Neural progenitor cell (in vitro differentiated cells): ENCODE measurements around the gene TEX10. TPM values are rescaled to one million over a fixed set of nuclear protein-coding genes. Genes with fewer than 3 reads are reported as not detected.

Experiments
- DNase-seq: peaks from one replicate; pipeline ENCODE4 v3.0.0-alpha.2; 2016; ENCODE audit warnings: low spot score
- H2AFZ ChIP-seq: fragments of 200-600 bp; sonication (generic); replicated peaks from 2 replicates; pipeline ENCODE4 v1.6.1; 2016; ENCODE audit warnings: antibody characterized with exemption
- H3F3A ChIP-seq: fragments of 200-600 bp; sonication (generic); 2 replicates; pipeline ENCODE4 v1.6.1; 2016; ENCODE audit warnings: antibody characterized with exemption, low read depth
- H3K27ac ChIP-seq: fragments of 200-600 bp; sonication (generic); 2 replicates; pipeline ENCODE4 v1.5.1; 2016; ENCODE audit warnings: mild to moderate bottlenecking
- H3K27me3 ChIP-seq: fragments of 200-600 bp; sonication (generic); 2 replicates; pipeline ENCODE4 v1.6.1; 2016; ENCODE audit warnings: mild to moderate bottlenecking, moderate library complexity
- H3K36me3 ChIP-seq: fragments of 200-600 bp; sonication (generic); 2 replicates; pipeline ENCODE4 v1.5.1; 2016
- H3K4me1 ChIP-seq: fragments of 200-600 bp; sonication (generic); 2 replicates; pipeline ENCODE4 v1.6.1; 2016; ENCODE audit warnings: mixed run types
- H3K4me2 ChIP-seq: fragments of 200-600 bp; sonication (generic); 2 replicates; pipeline ENCODE4 v1.6.1; 2016
- H3K4me3 ChIP-seq: fragments of 200-600 bp; sonication (generic); 2 replicates; pipeline ENCODE4 v1.5.1; 2016
- H3K79me2 ChIP-seq: fragments of 200-600 bp; sonication (generic); 2 replicates; pipeline ENCODE4 v1.6.1; 2016; ENCODE audit warnings: low read depth
- H3K9ac ChIP-seq: fragments of 200-600 bp; sonication (generic); 2 replicates; pipeline ENCODE4 v1.6.1; 2016
- H3K9me3 ChIP-seq: fragments of 200-600 bp; sonication (generic); 2 replicates; pipeline ENCODE4 v1.5.1; 2016; ENCODE audit warnings: low read depth
- H4K20me1 ChIP-seq: fragments of 200-600 bp; sonication (generic); 2 replicates; pipeline ENCODE4 v1.6.1; 2016; ENCODE audit warnings: low read depth
- H3K27ac Mint-ChIP-seq: 3 replicates; pipeline ENCODE4 v1.8.0; 2021; ENCODE audit warnings: mixed read lengths
- H3K27me3 Mint-ChIP-seq: 2 replicates; pipeline ENCODE4 v1.8.0; 2022; ENCODE audit warnings: low read depth, mild to moderate bottlenecking, inconsistent platforms, moderate library complexity, mixed read lengths; ENCODE audit not compliant: insufficient read depth
- H3K36me3 Mint-ChIP-seq: 3 replicates; pipeline ENCODE4 v1.8.0; 2021; ENCODE audit warnings: mixed read lengths
- H3K4me1 Mint-ChIP-seq: 3 replicates; pipeline ENCODE4 v1.8.0; 2021; ENCODE audit warnings: mixed read lengths
- H3K4me3 Mint-ChIP-seq: 3 replicates; pipeline ENCODE4 v1.8.0; 2021; ENCODE audit warnings: mild to moderate bottlenecking, moderate library complexity, mixed read lengths
- H3K9me3 Mint-ChIP-seq: 3 replicates; pipeline ENCODE4 v1.8.0; 2020; ENCODE audit warnings: mixed read lengths
- EZH2 ChIP-seq: fragments of 200-600 bp; sonication (generic); IDR thresholded peaks from 2 replicates; pipeline ENCODE4 v1.6.1; 2017; ENCODE audit warnings: antibody characterized with exemption, mild to moderate bottlenecking, moderate library complexity
- EZH2phosphoT487 ChIP-seq: fragments of 200-600 bp; sonication (generic); IDR thresholded peaks from 2 replicates; pipeline ENCODE4 v1.6.1; 2017; ENCODE audit warnings: antibody characterized with exemption
- total RNA-seq: library from RNA; depleted of rRNA; stranded (reverse); fragments of >200 nt; gene quantifications from 2 replicates; pipeline ENCODE4 v1.2.3, GENCODE V29; 2015; ENCODE audit warnings: low replicate concordance
- TF ChIP-seq, protein P1 (sequence below): fragments of 200-600 bp; sonication (generic); IDR thresholded peaks from 2 replicates; pipeline ENCODE4 v1.5.1; 2017; ENCODE audit warnings: antibody characterized with exemption, mild to moderate bottlenecking

The TEX10 gene
- total RNA-seq, 1 donor from 2014 or later = 71.8 TPM

DNA sequence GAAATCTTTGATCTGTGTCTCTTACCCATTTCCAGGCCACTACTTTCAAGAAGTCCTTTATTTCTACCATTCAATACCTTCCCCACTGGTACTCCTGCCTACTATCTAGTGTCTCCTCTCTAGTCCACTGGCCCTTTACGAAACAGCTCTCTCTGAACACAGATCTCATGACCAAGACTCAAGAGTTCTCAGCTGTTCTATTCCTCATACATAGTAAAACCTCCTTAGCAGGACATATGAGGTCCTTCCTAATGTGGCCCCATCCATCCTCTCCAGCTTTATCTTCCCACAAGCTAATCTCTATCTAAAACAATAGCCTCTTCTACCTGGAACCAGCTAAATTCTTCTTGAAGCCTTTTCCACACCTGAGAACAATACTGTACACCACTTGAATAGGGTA is 2.6 kb downstream of the TEX10 start:
- no peaks in the 10 kb centered on the region for H3K9me3 ChIP-seq
- peaks cover 2% of the 10 kb centered on the region for H3K27me3 Mint-ChIP-seq
- H3K4me2 ChIP-seq = peak overlapping the region; percentile 86
- no peak for TF ChIP-seq EZH2phosphoT487
- TF ChIP-seq EZH2 = no peak
- TF ChIP-seq, protein P1, sequence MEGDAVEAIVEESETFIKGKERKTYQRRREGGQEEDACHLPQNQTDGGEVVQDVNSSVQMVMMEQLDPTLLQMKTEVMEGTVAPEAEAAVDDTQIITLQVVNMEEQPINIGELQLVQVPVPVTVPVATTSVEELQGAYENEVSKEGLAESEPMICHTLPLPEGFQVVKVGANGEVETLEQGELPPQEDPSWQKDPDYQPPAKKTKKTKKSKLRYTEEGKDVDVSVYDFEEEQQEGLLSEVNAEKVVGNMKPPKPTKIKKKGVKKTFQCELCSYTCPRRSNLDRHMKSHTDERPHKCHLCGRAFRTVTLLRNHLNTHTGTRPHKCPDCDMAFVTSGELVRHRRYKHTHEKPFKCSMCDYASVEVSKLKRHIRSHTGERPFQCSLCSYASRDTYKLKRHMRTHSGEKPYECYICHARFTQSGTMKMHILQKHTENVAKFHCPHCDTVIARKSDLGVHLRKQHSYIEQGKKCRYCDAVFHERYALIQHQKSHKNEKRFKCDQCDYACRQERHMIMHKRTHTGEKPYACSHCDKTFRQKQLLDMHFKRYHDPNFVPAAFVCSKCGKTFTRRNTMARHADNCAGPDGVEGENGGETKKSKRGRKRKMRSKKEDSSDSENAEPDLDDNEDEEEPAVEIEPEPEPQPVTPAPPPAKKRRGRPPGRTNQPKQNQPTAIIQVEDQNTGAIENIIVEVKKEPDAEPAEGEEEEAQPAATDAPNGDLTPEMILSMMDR = no peak
- no peak for DNase-seq
- no peak overlapping the region for H3K9ac ChIP-seq
- H4K20me1 ChIP-seq = peaks cover 70% of the 10 kb centered on the region
- H3K4me1 ChIP-seq = peaks cover 27% of the 10 kb centered on the region
- H3K36me3 ChIP-seq = peaks cover 8% of the 10 kb centered on the region
- no peak overlapping the region for H3K27ac ChIP-seq
- H3K9me3 Mint-ChIP-seq = peaks cover 4% of the 10 kb centered on the region
- H3K79me2 ChIP-seq = peaks cover 98% of the 10 kb centered on the region
- H3K4me3 ChIP-seq = peak overlapping the region; percentile 91
- H3K4me1 Mint-ChIP-seq = peaks cover 37% of the 10 kb centered on the region
- H3F3A ChIP-seq = peaks cover 4% of the 10 kb centered on the region
- H3K27me3 ChIP-seq = no peaks in the 10 kb centered on the region
- H3K4me3 Mint-ChIP-seq = peak overlapping the region; percentile 24
- peaks cover 36% of the 10 kb centered on the region for H3K36me3 Mint-ChIP-seq
- no peak overlapping the region for H3K27ac Mint-ChIP-seq
- H2AFZ ChIP-seq = no peak overlapping the region

DNA sequence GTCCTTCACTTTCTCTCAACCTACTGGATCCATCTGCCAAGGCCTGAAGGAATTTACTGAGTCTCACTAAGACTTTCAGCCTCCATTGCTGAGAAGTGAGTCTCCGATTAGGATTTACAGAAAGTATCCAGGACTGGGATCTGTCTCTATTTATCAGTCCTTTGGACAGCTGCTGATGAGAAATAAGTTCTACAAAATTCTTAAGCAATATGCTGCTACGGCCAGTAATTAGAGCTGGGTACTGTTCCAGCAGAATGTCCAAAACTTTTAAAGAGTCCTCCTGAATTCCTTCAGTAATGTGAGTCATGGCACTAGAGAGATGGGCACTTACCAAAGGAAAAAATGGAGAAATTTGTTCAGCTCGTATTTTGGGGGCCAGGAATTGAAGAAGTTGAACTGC is 5.9 kb downstream of the TEX10 start:
- no peaks in the 10 kb centered on the region for H3K27me3 Mint-ChIP-seq
- peaks cover 96% of the 10 kb centered on the region for H4K20me1 ChIP-seq
- peaks cover 17% of the 10 kb centered on the region for H3K36me3 ChIP-seq
- H3K27ac ChIP-seq = no peak overlapping the region
- no peaks in the 10 kb centered on the region for H3K9me3 ChIP-seq
- no peak overlapping the region for H3K4me3 Mint-ChIP-seq
- TF ChIP-seq, protein P1 = no peak
- TF ChIP-seq EZH2phosphoT487 (no peak), EZH2 (no peak)
- no peaks in the 10 kb centered on the region for H3K27me3 ChIP-seq
- no peak overlapping the region for H3K4me2 ChIP-seq
- peaks cover 36% of the 10 kb centered on the region for H3K36me3 Mint-ChIP-seq
- peaks cover 4% of the 10 kb centered on the region for H3F3A ChIP-seq
- DNase-seq = no peak
- peaks cover 19% of the 10 kb centered on the region for H3K4me1 ChIP-seq
- H3K4me3 ChIP-seq = no peak overlapping the region
- peaks cover 20% of the 10 kb centered on the region for H3K4me1 Mint-ChIP-seq
- peaks cover 100% of the 10 kb centered on the region for H3K79me2 ChIP-seq
- no peak overlapping the region for H3K27ac Mint-ChIP-seq
- H3K9me3 Mint-ChIP-seq = no peaks in the 10 kb centered on the region
- no peak overlapping the region for H2AFZ ChIP-seq
- no peak overlapping the region for H3K9ac ChIP-seq

DNA sequence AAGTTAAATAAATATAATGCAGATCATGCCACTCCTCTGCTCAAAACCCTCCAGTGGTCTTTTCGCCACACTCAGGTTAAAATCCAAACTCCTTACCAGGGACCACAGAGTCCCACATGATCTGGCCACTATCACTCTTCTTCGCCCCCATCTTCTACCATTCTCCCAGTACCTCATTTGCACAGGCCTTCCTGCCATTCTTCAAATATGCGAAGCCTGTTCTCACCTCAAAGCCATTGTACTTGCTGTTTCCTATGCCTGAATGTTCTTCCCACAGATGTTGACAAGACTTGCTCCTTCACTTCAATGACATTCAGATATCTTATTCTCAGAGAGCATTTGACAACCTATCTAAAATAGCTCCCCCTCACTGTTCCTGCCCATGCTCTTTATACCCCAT is 10.9 kb downstream of the TEX10 start:
- no peak overlapping the region for H3K9ac ChIP-seq
- no peak overlapping the region for H2AFZ ChIP-seq
- DNase-seq = no peak
- H3K9me3 ChIP-seq = no peaks in the 10 kb centered on the region
- no peaks in the 10 kb centered on the region for H3K4me1 Mint-ChIP-seq
- H3K27me3 Mint-ChIP-seq = no peaks in the 10 kb centered on the region
- H3K36me3 Mint-ChIP-seq = peaks cover 42% of the 10 kb centered on the region
- H3K9me3 Mint-ChIP-seq = no peaks in the 10 kb centered on the region
- H3K27me3 ChIP-seq = no peaks in the 10 kb centered on the region
- H3K27ac ChIP-seq = no peak overlapping the region
- H3K79me2 ChIP-seq = peaks cover 97% of the 10 kb centered on the region
- H3F3A ChIP-seq = peaks cover 2% of the 10 kb centered on the region
- no peak overlapping the region for H3K4me3 Mint-ChIP-seq
- peaks cover 74% of the 10 kb centered on the region for H4K20me1 ChIP-seq
- H3K4me3 ChIP-seq = no peak overlapping the region
- no peaks in the 10 kb centered on the region for H3K4me1 ChIP-seq
- peaks cover 30% of the 10 kb centered on the region for H3K36me3 ChIP-seq
- no peak overlapping the region for H3K27ac Mint-ChIP-seq
- no peak overlapping the region for H3K4me2 ChIP-seq
- no peak for TF ChIP-seq EZH2
- TF ChIP-seq, protein P1 = no peak
